Osteoblast (primary cell): ENCODE data around the gene SLC48A1. TPM values are rescaled to one million over a fixed set of nuclear protein-coding genes. Genes with fewer than 3 reads are reported as not detected.

Experiments used
- DNase-seq: peaks from one replicate; pipeline ENCODE4 v3.0.0; 2011; ENCODE audit warnings: low spot score, mixed read lengths; ENCODE audit not compliant: insufficient read length; ENCODE audit errors: missing footprints
- H2AFZ ChIP-seq: 2 replicates; pipeline ENCODE4 v1.6.0; 2011; ENCODE audit warnings: mild to moderate bottlenecking, low read length
- H3K27ac ChIP-seq: 2 replicates; pipeline ENCODE4 v1.5.1; 2011; ENCODE audit warnings: mild to moderate bottlenecking, low read depth, low read length, moderate library complexity
- H3K27me3 ChIP-seq: 2 replicates; pipeline ENCODE4 v1.6.0; 2012; ENCODE audit warnings: mild to moderate bottlenecking, control low read depth, inconsistent platforms, low read length, moderate library complexity; ENCODE audit not compliant: insufficient read depth
- H3K36me3 ChIP-seq: 2 replicates; pipeline ENCODE4 v1.5.1; 2011; ENCODE audit warnings: mild to moderate bottlenecking, low read length, control low read depth, moderate library complexity; ENCODE audit not compliant: insufficient read depth
- H3K4me1 ChIP-seq: 2 replicates; pipeline ENCODE4 v1.5.1; 2011; ENCODE audit warnings: mild to moderate bottlenecking, low read length, control low read depth, moderate library complexity; ENCODE audit not compliant: insufficient read depth
- H3K4me2 ChIP-seq: 2 replicates; pipeline ENCODE4 v1.6.0; 2011; ENCODE audit warnings: mild to moderate bottlenecking, low read length; ENCODE audit not compliant: insufficient read depth
- H3K4me3 ChIP-seq: fragments of 200-600 bp; sonication (generic); 3 replicates; pipeline ENCODE4 v1.5.1; 2012; ENCODE audit warnings: mild to moderate bottlenecking, low read length, inconsistent platforms; ENCODE audit not compliant: insufficient read depth
- H3K79me2 ChIP-seq: 2 replicates; pipeline ENCODE4 v1.6.0; 2012; ENCODE audit warnings: mild to moderate bottlenecking, low read length, control low read depth, inconsistent platforms; ENCODE audit not compliant: insufficient read depth
- H3K9me3 ChIP-seq: 2 replicates; pipeline ENCODE4 v1.5.1; 2011; ENCODE audit warnings: low read depth, low read length, control low read depth
- H4K20me1 ChIP-seq: 2 replicates; pipeline ENCODE4 v1.6.0; 2012; ENCODE audit warnings: mild to moderate bottlenecking, low read length, control low read depth; ENCODE audit not compliant: insufficient read depth
- total RNA-seq: library from RNA; depleted of rRNA; stranded (reverse); fragments of >200 nt; gene quantifications from 2 replicates; pipeline ENCODE4 v1.2.3, GENCODE V29; 2012
- TF ChIP-seq, protein P1 (sequence below): IDR thresholded peaks from 2 replicates; pipeline ENCODE4 v1.5.1; 2011; ENCODE audit warnings: mild to moderate bottlenecking, low read depth, low read length, moderate library complexity; ENCODE audit errors: extremely low read depth

SLC48A1 gene
- total RNA-seq, 1 donor: 19.2 TPM

DNA sequence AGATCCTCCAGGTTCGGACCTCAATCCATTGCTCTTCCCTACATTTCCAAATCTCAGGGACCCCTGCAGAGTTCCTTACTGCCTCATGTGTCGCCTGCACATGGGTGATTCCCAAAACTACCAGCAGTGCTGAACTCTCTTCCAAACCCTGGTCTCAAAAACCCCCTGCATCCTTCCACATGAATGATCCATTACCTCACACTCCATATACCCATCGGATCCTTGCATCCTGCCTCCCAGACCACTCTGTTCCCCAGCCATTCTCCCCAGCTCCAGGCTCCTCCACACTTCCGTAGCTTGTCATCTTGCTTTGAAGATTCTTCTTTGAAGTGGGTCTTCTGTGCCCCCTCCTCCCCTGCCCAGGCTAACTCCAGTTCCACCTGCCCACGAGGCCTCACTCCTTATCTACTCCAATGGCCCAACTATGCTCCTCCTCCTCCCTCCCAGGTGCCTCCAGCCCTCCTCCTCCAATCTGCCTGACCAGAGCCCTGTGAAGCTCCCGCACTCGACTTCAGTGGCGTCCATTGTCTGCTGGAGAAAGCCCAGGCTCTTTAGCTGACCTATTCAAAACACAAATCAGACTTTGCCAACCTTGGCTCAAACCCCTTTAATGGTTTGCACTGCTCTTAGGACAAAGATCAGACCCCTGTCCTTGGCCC is 28.1 kb upstream of the SLC48A1 start:
- Histone ChIP-seq H3K4me2 (no peak overlapping the region), H3K27ac (no peak overlapping the region), H3K79me2 (no peaks in the 10 kb centered on the region), H3K4me3 (no peak overlapping the region), H3K9me3 (no peaks in the 10 kb centered on the region), H3K36me3 (no peaks in the 10 kb centered on the region), H3K27me3 (no peaks in the 10 kb centered on the region), H3K4me1 (peaks cover 10% of the 10 kb centered on the region), H2AFZ (no peak overlapping the region), H4K20me1 (no peaks in the 10 kb centered on the region)
- TF ChIP-seq, protein P1, sequence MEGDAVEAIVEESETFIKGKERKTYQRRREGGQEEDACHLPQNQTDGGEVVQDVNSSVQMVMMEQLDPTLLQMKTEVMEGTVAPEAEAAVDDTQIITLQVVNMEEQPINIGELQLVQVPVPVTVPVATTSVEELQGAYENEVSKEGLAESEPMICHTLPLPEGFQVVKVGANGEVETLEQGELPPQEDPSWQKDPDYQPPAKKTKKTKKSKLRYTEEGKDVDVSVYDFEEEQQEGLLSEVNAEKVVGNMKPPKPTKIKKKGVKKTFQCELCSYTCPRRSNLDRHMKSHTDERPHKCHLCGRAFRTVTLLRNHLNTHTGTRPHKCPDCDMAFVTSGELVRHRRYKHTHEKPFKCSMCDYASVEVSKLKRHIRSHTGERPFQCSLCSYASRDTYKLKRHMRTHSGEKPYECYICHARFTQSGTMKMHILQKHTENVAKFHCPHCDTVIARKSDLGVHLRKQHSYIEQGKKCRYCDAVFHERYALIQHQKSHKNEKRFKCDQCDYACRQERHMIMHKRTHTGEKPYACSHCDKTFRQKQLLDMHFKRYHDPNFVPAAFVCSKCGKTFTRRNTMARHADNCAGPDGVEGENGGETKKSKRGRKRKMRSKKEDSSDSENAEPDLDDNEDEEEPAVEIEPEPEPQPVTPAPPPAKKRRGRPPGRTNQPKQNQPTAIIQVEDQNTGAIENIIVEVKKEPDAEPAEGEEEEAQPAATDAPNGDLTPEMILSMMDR: no peak
- DNase-seq: peak; percentile 66

DNA sequence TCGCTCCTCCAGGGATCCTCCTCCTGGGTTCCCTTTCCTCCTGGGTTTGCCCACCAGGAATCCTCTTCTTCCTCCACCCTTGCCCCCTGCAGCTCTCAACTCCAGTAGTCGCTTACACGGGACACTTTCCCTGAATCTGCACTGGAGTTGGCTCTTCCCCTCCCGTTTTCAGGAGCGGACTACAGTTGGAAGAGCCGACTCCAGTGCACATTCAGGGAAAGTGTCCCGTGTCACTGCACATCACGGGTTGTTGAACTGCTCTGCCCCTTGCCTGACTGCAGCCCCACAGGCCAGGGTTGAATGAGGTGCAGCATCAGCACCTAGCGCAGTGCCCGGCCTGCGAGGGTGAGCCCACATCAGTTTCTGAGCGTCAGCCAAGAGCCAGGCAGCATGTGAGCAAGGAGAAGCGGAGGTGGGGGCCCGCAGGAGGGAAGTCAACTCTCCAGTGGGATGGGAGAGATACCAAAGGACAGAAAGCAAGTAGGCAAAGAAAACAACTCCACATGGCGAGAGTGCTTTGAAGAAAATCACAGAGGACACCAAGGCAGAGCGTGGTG is 27.5 kb upstream of the SLC48A1 start:
- Histone ChIP-seq H3K9me3 (no peaks in the 10 kb centered on the region), H4K20me1 (no peaks in the 10 kb centered on the region), H3K79me2 (no peaks in the 10 kb centered on the region), H3K27me3 (no peaks in the 10 kb centered on the region), H3K4me1 (peaks cover 10% of the 10 kb centered on the region), H3K4me3 (no peak overlapping the region), H3K27ac (no peak overlapping the region), H2AFZ (no peak overlapping the region), H3K36me3 (no peaks in the 10 kb centered on the region), H3K4me2 (no peak overlapping the region)
- TF ChIP-seq, protein P1: no peak
- peak; percentile 82 for DNase-seq

DNA sequence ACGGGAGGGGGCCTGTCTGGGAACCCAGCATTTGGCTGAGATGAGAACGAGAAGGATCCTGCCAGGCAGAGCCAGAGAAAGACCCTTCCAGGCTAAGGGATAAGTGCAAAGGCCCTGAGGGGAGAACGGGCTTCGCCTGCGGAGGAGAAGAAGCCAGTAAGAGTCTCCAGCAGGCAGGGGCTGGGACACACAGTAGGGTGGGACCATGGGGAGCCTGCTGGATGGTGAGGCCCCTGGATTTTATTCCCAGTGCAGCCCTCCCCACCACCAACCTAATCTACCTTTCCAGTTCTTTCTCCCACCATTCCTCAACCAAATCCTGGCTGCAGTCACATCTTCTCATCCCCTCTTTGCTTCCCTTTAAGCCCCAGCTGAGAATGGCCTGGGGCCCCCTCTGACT is 27.0 kb upstream of the SLC48A1 start:
- no peaks in the 10 kb centered on the region for H3K27me3 ChIP-seq
- no peaks in the 10 kb centered on the region for H3K36me3 ChIP-seq
- no peaks in the 10 kb centered on the region for H3K79me2 ChIP-seq
- no peak overlapping the region for H2AFZ ChIP-seq
- no peak overlapping the region for H3K4me3 ChIP-seq
- no peak overlapping the region for H3K27ac ChIP-seq
- H3K4me1 ChIP-seq: peaks cover 9% of the 10 kb centered on the region
- no peak overlapping the region for H3K4me2 ChIP-seq
- peak; percentile 84 for DNase-seq
- no peaks in the 10 kb centered on the region for H3K9me3 ChIP-seq
- TF ChIP-seq, protein P1: no peak
- no peaks in the 10 kb centered on the region for H4K20me1 ChIP-seq

DNA sequence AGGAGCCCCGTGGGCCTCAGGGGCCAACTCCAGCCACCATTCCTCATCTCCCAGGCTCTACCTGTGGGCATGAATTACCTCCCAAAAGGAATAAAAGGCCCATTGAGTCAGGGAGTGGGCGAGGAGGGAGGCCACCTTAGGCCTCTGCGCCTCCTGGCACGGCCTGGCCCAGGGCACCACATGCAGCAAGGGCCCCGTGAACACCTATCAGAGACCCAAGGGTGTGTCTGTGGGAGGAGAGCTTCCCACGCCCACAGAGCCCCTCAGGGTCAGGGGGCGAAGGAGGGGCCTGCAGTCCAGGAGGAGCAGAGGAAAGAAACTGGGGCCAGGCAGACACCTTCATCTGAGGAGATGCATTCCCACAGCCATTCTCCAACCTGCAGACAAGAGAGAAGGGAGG is 26.5 kb upstream of the SLC48A1 start:
- Histone ChIP-seq H4K20me1 (no peaks in the 10 kb centered on the region), H3K79me2 (no peaks in the 10 kb centered on the region), H3K27ac (no peak overlapping the region), H3K4me3 (no peak overlapping the region), H3K4me1 (peaks cover 4% of the 10 kb centered on the region), H2AFZ (no peak overlapping the region), H3K27me3 (no peaks in the 10 kb centered on the region), H3K4me2 (no peak overlapping the region), H3K9me3 (no peaks in the 10 kb centered on the region), H3K36me3 (no peaks in the 10 kb centered on the region)
- TF ChIP-seq, protein P1: no peak
- DNase-seq: peak; percentile 78
